Stomach (tissue), 9 donors: ENCODE results near the gene AFP. TPM values are rescaled to one million over a fixed set of nuclear protein-coding genes. Genes with fewer than 3 reads are reported as not detected.

ENCODE experiments used
- DNase-seq, 2 donors: peaks; one replicate each; pipeline versions ENCODE4 v3.0.0 to v3.0.0-alpha.2; 2013 to 2019
- H3K27ac ChIP-seq, 5 donors: fragments of 200-600 bp in 4 of 5; sonication (generic) in 4 of 5; one replicate each; pipeline ENCODE4 v1.5.1; 2013 to 2019; ENCODE audit warnings: mild to moderate bottlenecking in 1 of 5, moderate library complexity in 1 of 5
- H3K27me3 ChIP-seq, 3 donors: fragments of 200-600 bp; sonication (generic); one replicate each; pipeline ENCODE4 v1.5.1; 2017 to 2019; ENCODE audit warnings: mixed run types in 1 of 3
- H3K36me3 ChIP-seq, 4 donors: fragments of 200-600 bp; sonication (generic); 1 replicate in 3 of 4; 2 replicates in 1 of 4; pipeline ENCODE4 v1.5.1; 2016 to 2019
- H3K4me1 ChIP-seq, 4 donors: fragments of 200-600 bp; sonication (generic); one replicate each; pipeline ENCODE4 v1.5.1; 2016 to 2019
- H3K4me3 ChIP-seq, 4 donors: fragments of 200-600 bp; sonication (generic) in 3 of 4; one replicate each; pipeline ENCODE4 v1.5.1; 2016 to 2019; ENCODE audit warnings: mild to moderate bottlenecking in 1 of 4
- H3K9me3 ChIP-seq, 4 donors: fragments of 200-600 bp; sonication (generic); one replicate each; pipeline ENCODE4 v1.5.1; 2016 to 2019
- CTCF ChIP-seq, 7 experiments: fragments of 450-650 bp in 4 of 7; fragments of 200-600 bp in 3 of 7; sonication (generic) in 3 of 7; IDR thresholded peaks; one replicate each; pipeline ENCODE4 v1.5.1; 2016 to 2019; ENCODE audit warnings: antibody characterized with exemption in 7 of 7, control low read depth in 2 of 7, mild to moderate bottlenecking in 1 of 7
- EP300 ChIP-seq: sonication (generic); formaldehyde crosslinking; IDR thresholded peaks from one replicate; pipeline ENCODE4 v1.6.1; 2017; ENCODE audit warnings: antibody characterized with exemption
- POLR2A ChIP-seq, 4 donors: fragments of 450-650 bp; IDR thresholded peaks; one replicate each; pipeline ENCODE4 v1.6.1; 2016; ENCODE audit warnings: antibody characterized with exemption in 4 of 4, control low read depth in 2 of 4, mild to moderate bottlenecking in 1 of 4, moderate library complexity in 1 of 4
- POLR2AphosphoS5 ChIP-seq, 3 donors: sonication (generic); formaldehyde crosslinking; IDR thresholded peaks; one replicate each; pipeline ENCODE4 v1.6.1; 2016; ENCODE audit warnings: antibody characterized with exemption in 3 of 3
- WGBS, 5 donors: extraction: QIAGEN DNeasy Blood & Tissue Kit in 3 of 5; methylation state at CpG; one replicate each; pipeline versions ENCODE4 v1.1.5 to v1.1.7; 2013 to 2018; 5-methylcytosine and 5-hydroxymethylcytosine counted together
- intact Hi-C: fragments of 100-400 bp; cut with DNase I; formaldehyde crosslinking; loops from one replicate; pipeline ENCODE4 v1.15.1; 2023; ENCODE audit warnings: low total_unique reads
- polyA plus RNA-seq, 3 donors: library from polyadenylated mRNA; stranded (reverse); fragments of 200-250 nt; gene quantifications; one replicate each; pipeline ENCODE4 v1.2.3, GENCODE V29; 2013
- total RNA-seq, 5 donors: library from RNA; depleted of rRNA; stranded (reverse); fragments of >200 nt; gene quantifications; one replicate each; pipeline versions ENCODE4 v1.1.0 to v1.2.3, GENCODE V29; 2014 to 2016
- donor health status: healthy with polysubstance abuse.
- donor health status: Bipolar disorder and iron deficiency.
- donor health status: healthy.

Gene AFP
- total and polyA plus RNA-seq, 8 donors: 2.6 TPM; not detected in 7

GRCh38 chr4:73408181-73408867, 27.7 kb upstream of the AFP start:
- peaks cover 0 to 4% (median 0%) of the 10 kb centered on the region in 4 donors for H3K4me1 ChIP-seq
- DNase-seq: no peak
- H3K9me3 ChIP-seq: no peaks in the 10 kb centered on the region
- no peak overlapping the region for H3K4me3 ChIP-seq
- intact Hi-C loops: no loop called here
- 78 to 90% (median 82%) methylated on average over 4 of the region's 4 CpGs for WGBS, 5 donors
- no peak overlapping the region for H3K27ac ChIP-seq
- H3K27me3 ChIP-seq: no peaks in the 10 kb centered on the region
- no peak for TF ChIP-seq CTCF (IDR thresholded peaks at IDR 0.05)
- TF ChIP-seq EP300: no peak
- TF ChIP-seq POLR2AphosphoS5 (IDR thresholded peaks at IDR 0.05): no peak
- no peak for TF ChIP-seq POLR2A (IDR thresholded peaks at IDR 0.05)
- H3K36me3 ChIP-seq: no peaks in the 10 kb centered on the region

- Histone ChIP-seq H3K4me3 (no peak overlapping the region), H3K27ac (no peak overlapping the region), H3K4me1 (no peaks in the 10 kb centered on the region), H3K27me3 (no peaks in the 10 kb centered on the region), H3K9me3 (no peaks in the 10 kb centered on the region), H3K36me3 (no peaks in the 10 kb centered on the region)
- intact Hi-C loops: no loop called here
- DNase-seq: no peak
- TF ChIP-seq CTCF (IDR thresholded peaks at IDR 0.05) (no peak), POLR2AphosphoS5 (IDR thresholded peaks at IDR 0.05) (no peak), POLR2A (IDR thresholded peaks at IDR 0.05) (no peak), EP300 (no peak)
- WGBS, 5 donors: 52 to 76% (median 58%) methylated on average over 6 of the region's 6 CpGs
Measured at GRCh38 chr4:73409012-73409862, 26.8 kb upstream of the AFP start.

GRCh38 chr4:73409978-73410548, 26.0 kb upstream of the AFP start:
- no peaks in the 10 kb centered on the region for H3K4me1 ChIP-seq
- H3K36me3 ChIP-seq: no peaks in the 10 kb centered on the region
- no peak for TF ChIP-seq POLR2AphosphoS5 (IDR thresholded peaks at IDR 0.05)
- no peak for TF ChIP-seq CTCF (IDR thresholded peaks at IDR 0.05)
- TF ChIP-seq EP300: no peak
- no peak for TF ChIP-seq POLR2A (IDR thresholded peaks at IDR 0.05)
- intact Hi-C loops: no loop called here
- no peaks in the 10 kb centered on the region for H3K27me3 ChIP-seq
- no peak overlapping the region for H3K27ac ChIP-seq
- no peak overlapping the region for H3K4me3 ChIP-seq
- WGBS, 5 donors: 84 to 92% (median 91%) methylated on average over 8 of the region's 8 CpGs
- DNase-seq: no peak
- no peaks in the 10 kb centered on the region for H3K9me3 ChIP-seq

- no peak for TF ChIP-seq CTCF (IDR thresholded peaks at IDR 0.05)
- no peak for TF ChIP-seq EP300
- TF ChIP-seq POLR2AphosphoS5 (IDR thresholded peaks at IDR 0.05): no peak
- no peak for TF ChIP-seq POLR2A (IDR thresholded peaks at IDR 0.05)
- Histone ChIP-seq H3K36me3 (no peaks in the 10 kb centered on the region), H3K27me3 (no peaks in the 10 kb centered on the region), H3K4me3 (no peak overlapping the region), H3K27ac (no peak overlapping the region), H3K9me3 (no peaks in the 10 kb centered on the region), H3K4me1 (no peaks in the 10 kb centered on the region)
- no peak for DNase-seq
- 79 to 89% (median 85%) methylated on average over 3 of the region's 3 CpGs for WGBS, 5 donors
- intact Hi-C loops: no loop called here
Measured at GRCh38 chr4:73410916-73411730, 24.9 kb upstream of the AFP start.
